HepG2 (cell line): ENCODE measurements around the gene TRMT1. TPM values are rescaled to one million over a fixed set of nuclear protein-coding genes. Genes with fewer than 3 reads are reported as not detected.

Experiments used
- GABPB1 ChIP-seq: IDR thresholded peaks from 2 replicates; pipeline ENCODE4 v1.6.1; 2016; ENCODE audit warnings: mild to moderate bottlenecking, missing genetic modification reagents, moderate library complexity, missing compliant biosample characterization
- KDM4B ChIP-seq: sonication (generic); formaldehyde crosslinking; IDR thresholded peaks from 2 replicates; pipeline ENCODE4 v1.4.0; 2020; ENCODE audit warnings: missing genetic modification reagents
- MAF1 ChIP-seq: sonication (generic); formaldehyde crosslinking; IDR thresholded peaks from 2 replicates; pipeline ENCODE4 v1.5.0; 2020; ENCODE audit warnings: missing genetic modification reagents, borderline replicate concordance
- MLLT10 ChIP-seq: sonication (generic); formaldehyde crosslinking; IDR thresholded peaks from 2 replicates; pipeline ENCODE4 v1.4.0; 2020; ENCODE audit warnings: missing genetic modification reagents
- NFKB2 ChIP-seq: sonication (generic); formaldehyde crosslinking; IDR thresholded peaks from 2 replicates; pipeline ENCODE4 v1.4.0; 2020; ENCODE audit warnings: missing genetic modification reagents, borderline replicate concordance
- PCBP1 ChIP-seq: fragments of 200-400 bp; formaldehyde crosslinking; IDR thresholded peaks from 2 replicates; pipeline ENCODE4 v1.6.1; 2017; ENCODE audit warnings: mild to moderate bottlenecking, low read depth, low read length, borderline replicate concordance
- RBFOX2 ChIP-seq: fragments of 200-400 bp; formaldehyde crosslinking; IDR thresholded peaks from 2 replicates; pipeline ENCODE4 v1.6.1; 2017; ENCODE audit warnings: low read depth, mild to moderate bottlenecking, low read length
- ZBTB21 ChIP-seq: sonication (generic); formaldehyde crosslinking; IDR thresholded peaks from 2 replicates; pipeline ENCODE4 v1.4.0; 2020; ENCODE audit warnings: missing genetic modification reagents
- ZEB1 ChIP-seq: IDR thresholded peaks from 2 replicates; pipeline ENCODE4 v1.6.1; 2012; ENCODE audit warnings: mild to moderate bottlenecking, low read depth, inconsistent platforms; ENCODE audit not compliant: insufficient replicate concordance
- ZNF251 ChIP-seq: sonication (generic); formaldehyde crosslinking; IDR thresholded peaks from 2 replicates; pipeline ENCODE4 v1.9.0; 2021; ENCODE audit warnings: mild to moderate bottlenecking, missing genetic modification reagents
- ZNF256 ChIP-seq: sonication (generic); formaldehyde crosslinking; conservative IDR thresholded peaks from 2 replicates; pipeline ENCODE4 v1.4.0; 2020; ENCODE audit warnings: missing genetic modification reagents
- ZNF282 ChIP-seq: fragments of 450-650 bp; IDR thresholded peaks from 2 replicates; pipeline ENCODE4 v1.6.1; 2018; ENCODE audit not compliant: partially characterized antibody
- ZNF577 ChIP-seq: sonication (generic); formaldehyde crosslinking; IDR thresholded peaks from 2 replicates; pipeline ENCODE4 v1.4.0; 2020; ENCODE audit warnings: mild to moderate bottlenecking, low read depth, missing genetic modification reagents, borderline replicate concordance
- ZNF629 ChIP-seq: sonication (generic); formaldehyde crosslinking; conservative IDR thresholded peaks from 2 replicates; pipeline ENCODE4 v1.5.0; 2020; ENCODE audit warnings: missing genetic modification reagents
- polyA plus RNA-seq, 8 experiments: library from polyadenylated mRNA; depleted of rRNA in 3 of 8; stranded (reverse) in 7 of 8; unstranded in 1 of 8; fragments of >200 nt; fragmentation: Illumina TruSeq in 4 of 8; extraction: Trizol in 4 of 8; gene quantifications; 2 replicates each; pipeline versions ENCODE4 v1.2.1 to v1.2.3, GENCODE V29; 2011 to 2016; ENCODE audit warnings: low read depth in 4 of 8, missing spikeins in 1 of 8, mixed read lengths in 1 of 8; ENCODE audit not compliant: insufficient read depth in 1 of 8
- total RNA-seq, 5 experiments: library from RNA; depleted of rRNA; stranded (reverse); fragments of >200 nt; fragmentation: Illumina TruSeq; extraction: Trizol; gene quantifications; 2 replicates each; pipeline ENCODE4 v1.2.3, GENCODE V29; 2016; ENCODE audit warnings: low read depth in 1 of 5
- TF ChIP-seq, protein P1 (sequence below): sonication (generic); formaldehyde crosslinking; IDR thresholded peaks from 2 replicates; pipeline ENCODE4 v1.9.0; 2021; ENCODE audit warnings: missing genetic modification reagents, mild to moderate bottlenecking, borderline replicate concordance
- TF ChIP-seq, protein P2 (sequence below): sonication (generic); formaldehyde crosslinking; IDR thresholded peaks from 2 replicates; pipeline ENCODE4 v1.4.0; 2020; ENCODE audit warnings: missing genetic modification reagents
- TF ChIP-seq, protein P3 (sequence below): sonication (generic); formaldehyde crosslinking; IDR thresholded peaks from 2 replicates; pipeline ENCODE4 v1.4.0; 2020; ENCODE audit warnings: mild to moderate bottlenecking, missing genetic modification reagents
- TF ChIP-seq, protein P4 (sequence below): sonication (generic); formaldehyde crosslinking; IDR thresholded peaks from 2 replicates; pipeline ENCODE4 v1.4.0; 2020; ENCODE audit warnings: mild to moderate bottlenecking, missing genetic modification reagents, borderline replicate concordance
- TF ChIP-seq, protein P5 (sequence below): IDR thresholded peaks from 2 replicates; pipeline ENCODE4 v1.6.1; 2012; ENCODE audit warnings: low read depth, low read length, improper control_type of control experiment

TRMT1 gene
- total and polyA plus RNA-seq, 2 of the 13 experiments (the other 11 are each of a cell fraction or from before 2014, with no cell fraction given), result 35.5 to 44.1 TPM

DNA sequence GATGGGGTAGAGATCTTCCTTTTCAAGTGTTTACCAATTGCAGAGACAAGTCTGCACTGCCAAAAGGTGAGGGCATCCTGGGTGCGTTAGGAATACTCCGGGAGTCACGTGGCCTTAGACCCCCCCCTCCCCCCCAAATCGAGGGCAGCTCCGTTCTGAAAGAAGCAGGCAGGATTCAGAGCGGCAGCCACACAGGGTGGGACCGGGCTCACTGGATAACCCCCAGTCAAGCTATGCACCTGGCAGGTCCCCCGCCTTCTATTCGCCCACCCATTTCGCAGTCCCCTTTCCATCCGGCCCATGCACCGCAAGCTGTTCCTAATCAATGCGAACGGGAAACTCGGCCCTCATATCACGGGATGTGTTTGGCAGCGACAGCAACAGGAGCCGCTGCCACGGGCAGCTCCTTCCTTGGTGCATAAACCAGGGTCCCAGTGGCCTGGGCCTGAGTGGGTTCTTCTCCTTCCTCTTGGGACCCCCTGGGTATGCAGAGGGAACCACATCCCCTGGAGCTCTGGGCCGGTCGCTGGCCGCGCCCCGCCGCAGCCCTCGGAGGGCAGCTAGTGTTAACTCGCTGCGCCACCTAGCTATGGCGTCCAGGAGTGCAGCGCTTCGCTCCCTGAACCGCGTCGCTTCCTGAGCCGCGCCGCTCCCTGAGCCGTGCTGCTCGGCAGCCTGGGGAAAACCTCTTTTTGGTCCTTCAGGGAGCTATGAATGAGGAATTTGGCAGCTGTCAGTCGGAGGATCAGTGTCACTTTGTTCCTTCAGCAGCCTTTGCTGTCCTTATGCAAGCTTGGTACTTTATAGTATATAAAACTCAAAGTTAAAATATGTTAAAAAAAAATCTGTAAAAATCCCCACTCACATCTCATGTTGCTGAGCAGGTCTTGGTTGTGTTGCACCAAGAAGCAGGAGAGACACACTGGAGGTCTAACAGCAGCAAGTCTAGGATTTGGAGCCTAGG is 55.3 kb downstream of the TRMT1 start (continued):
- TF ChIP-seq, protein P1, sequence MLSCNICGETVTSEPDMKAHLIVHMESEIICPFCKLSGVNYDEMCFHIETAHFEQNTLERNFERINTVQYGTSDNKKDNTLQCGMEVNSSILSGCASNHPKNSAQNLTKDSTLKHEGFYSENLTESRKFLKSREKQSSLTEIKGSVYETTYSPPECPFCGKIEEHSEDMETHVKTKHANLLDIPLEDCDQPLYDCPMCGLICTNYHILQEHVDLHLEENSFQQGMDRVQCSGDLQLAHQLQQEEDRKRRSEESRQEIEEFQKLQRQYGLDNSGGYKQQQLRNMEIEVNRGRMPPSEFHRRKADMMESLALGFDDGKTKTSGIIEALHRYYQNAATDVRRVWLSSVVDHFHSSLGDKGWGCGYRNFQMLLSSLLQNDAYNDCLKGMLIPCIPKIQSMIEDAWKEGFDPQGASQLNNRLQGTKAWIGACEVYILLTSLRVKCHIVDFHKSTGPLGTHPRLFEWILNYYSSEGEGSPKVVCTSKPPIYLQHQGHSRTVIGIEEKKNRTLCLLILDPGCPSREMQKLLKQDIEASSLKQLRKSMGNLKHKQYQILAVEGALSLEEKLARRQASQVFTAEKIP (CRISPR knock-in tag), result no peak
- TF ChIP-seq, protein P2, sequence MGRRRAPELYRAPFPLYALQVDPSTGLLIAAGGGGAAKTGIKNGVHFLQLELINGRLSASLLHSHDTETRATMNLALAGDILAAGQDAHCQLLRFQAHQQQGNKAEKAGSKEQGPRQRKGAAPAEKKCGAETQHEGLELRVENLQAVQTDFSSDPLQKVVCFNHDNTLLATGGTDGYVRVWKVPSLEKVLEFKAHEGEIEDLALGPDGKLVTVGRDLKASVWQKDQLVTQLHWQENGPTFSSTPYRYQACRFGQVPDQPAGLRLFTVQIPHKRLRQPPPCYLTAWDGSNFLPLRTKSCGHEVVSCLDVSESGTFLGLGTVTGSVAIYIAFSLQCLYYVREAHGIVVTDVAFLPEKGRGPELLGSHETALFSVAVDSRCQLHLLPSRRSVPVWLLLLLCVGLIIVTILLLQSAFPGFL, result 0 out of 2 replicates have a peak, but pooled peaks have one; percentile 61
- TF ChIP-seq, protein P3, sequence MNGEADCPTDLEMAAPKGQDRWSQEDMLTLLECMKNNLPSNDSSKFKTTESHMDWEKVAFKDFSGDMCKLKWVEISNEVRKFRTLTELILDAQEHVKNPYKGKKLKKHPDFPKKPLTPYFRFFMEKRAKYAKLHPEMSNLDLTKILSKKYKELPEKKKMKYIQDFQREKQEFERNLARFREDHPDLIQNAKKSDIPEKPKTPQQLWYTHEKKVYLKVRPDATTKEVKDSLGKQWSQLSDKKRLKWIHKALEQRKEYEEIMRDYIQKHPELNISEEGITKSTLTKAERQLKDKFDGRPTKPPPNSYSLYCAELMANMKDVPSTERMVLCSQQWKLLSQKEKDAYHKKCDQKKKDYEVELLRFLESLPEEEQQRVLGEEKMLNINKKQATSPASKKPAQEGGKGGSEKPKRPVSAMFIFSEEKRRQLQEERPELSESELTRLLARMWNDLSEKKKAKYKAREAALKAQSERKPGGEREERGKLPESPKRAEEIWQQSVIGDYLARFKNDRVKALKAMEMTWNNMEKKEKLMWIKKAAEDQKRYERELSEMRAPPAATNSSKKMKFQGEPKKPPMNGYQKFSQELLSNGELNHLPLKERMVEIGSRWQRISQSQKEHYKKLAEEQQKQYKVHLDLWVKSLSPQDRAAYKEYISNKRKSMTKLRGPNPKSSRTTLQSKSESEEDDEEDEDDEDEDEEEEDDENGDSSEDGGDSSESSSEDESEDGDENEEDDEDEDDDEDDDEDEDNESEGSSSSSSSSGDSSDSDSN, result peak; percentile 57
- TF ChIP-seq ZEB1 (no peak), RBFOX2 (peak; percentile 67), PCBP1 (0 out of 2 replicates have a peak, but pooled peaks have one; percentile 76), GABPB1 (CRISPR knock-in tag) (peak; percentile 65; the same call in 1 of the 2 replicates), ZNF629 (CRISPR knock-in tag) (0 out of 2 replicates have a peak, but pooled peaks have one; percentile 36), ZNF282 (no peak), MLLT10 (no peak), ZNF251 (CRISPR knock-in tag) (no peak), MAF1 (CRISPR knock-in tag) (0 out of 2 replicates have a peak, but pooled peaks have one; percentile 88), ZNF256 (CRISPR knock-in tag) (peak; percentile 82; the same call in 1 of the 2 replicates), NFKB2 (CRISPR knock-in tag) (peak; percentile 87; the same call in 1 of the 2 replicates), ZNF577 (CRISPR knock-in tag) (no peak), KDM4B (0 out of 2 replicates have a peak, but pooled peaks have one; percentile 72), ZBTB21 (CRISPR knock-in tag) (no peak)
- TF ChIP-seq, protein P4, sequence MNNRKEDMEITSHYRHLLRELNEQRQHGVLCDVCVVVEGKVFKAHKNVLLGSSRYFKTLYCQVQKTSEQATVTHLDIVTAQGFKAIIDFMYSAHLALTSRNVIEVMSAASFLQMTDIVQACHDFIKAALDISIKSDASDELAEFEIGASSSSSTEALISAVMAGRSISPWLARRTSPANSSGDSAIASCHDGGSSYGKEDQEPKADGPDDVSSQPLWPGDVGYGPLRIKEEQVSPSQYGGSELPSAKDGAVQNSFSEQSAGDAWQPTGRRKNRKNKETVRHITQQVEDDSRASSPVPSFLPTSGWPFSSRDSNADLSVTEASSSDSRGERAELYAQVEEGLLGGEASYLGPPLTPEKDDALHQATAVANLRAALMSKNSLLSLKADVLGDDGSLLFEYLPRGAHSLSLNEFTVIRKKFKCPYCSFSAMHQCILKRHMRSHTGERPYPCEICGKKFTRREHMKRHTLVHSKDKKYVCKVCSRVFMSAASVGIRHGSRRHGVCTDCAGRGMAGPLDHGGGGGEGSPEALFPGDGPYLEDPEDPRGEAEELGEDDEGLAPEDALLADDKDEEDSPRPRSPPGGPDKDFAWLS, result no peak
- TF ChIP-seq, protein P5, sequence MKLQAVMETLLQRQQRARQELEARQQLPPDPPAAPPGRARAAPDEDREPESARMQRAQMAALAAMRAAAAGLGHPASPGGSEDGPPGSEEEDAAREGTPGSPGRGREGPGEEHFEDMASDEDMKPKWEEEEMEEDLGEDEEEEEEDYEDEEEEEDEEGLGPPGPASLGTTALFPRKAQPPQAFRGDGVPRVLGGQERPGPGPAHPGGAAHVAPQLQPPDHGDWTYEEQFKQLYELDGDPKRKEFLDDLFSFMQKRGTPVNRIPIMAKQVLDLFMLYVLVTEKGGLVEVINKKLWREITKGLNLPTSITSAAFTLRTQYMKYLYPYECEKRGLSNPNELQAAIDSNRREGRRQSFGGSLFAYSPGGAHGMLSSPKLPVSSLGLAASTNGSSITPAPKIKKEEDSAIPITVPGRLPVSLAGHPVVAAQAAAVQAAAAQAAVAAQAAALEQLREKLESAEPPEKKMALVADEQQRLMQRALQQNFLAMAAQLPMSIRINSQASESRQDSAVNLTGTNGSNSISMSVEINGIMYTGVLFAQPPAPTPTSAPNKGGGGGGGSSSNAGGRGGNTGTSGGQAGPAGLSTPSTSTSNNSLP, result 0 out of 2 replicates have a peak, but pooled peaks have one; percentile 11
